ENCODE measurements around the gene TSPAN2.

DNA sequence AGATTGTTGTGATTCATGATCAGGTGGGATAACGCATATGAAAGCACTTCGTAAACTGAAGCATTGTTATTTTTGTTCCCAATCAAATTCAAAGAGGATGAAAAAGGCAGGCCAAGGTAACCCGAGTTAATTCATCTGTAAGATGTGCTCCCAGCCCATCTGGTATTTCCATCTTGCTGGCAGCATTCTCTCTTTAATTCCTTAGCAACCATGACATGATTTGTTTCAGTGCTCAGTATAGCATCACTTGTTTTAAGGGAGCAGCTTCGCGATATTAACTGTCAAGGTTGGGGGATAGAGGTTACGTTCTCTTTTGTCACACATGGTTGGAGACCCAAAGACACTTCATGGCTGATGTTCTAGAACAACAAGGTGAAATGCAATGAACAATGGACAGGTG, 6.4 kb downstream of the TSPAN2 start:
- TF ChIP-seq POLR2A (IDR thresholded peaks at IDR 0.05) = no peak
- TF ChIP-seq, protein P1, sequence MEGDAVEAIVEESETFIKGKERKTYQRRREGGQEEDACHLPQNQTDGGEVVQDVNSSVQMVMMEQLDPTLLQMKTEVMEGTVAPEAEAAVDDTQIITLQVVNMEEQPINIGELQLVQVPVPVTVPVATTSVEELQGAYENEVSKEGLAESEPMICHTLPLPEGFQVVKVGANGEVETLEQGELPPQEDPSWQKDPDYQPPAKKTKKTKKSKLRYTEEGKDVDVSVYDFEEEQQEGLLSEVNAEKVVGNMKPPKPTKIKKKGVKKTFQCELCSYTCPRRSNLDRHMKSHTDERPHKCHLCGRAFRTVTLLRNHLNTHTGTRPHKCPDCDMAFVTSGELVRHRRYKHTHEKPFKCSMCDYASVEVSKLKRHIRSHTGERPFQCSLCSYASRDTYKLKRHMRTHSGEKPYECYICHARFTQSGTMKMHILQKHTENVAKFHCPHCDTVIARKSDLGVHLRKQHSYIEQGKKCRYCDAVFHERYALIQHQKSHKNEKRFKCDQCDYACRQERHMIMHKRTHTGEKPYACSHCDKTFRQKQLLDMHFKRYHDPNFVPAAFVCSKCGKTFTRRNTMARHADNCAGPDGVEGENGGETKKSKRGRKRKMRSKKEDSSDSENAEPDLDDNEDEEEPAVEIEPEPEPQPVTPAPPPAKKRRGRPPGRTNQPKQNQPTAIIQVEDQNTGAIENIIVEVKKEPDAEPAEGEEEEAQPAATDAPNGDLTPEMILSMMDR (IDR thresholded peaks at IDR 0.05) = no peak
